WTC11 (cell line): Measurements from ENCODE around the gene PRKCE. TPM values are rescaled to one million over a fixed set of nuclear protein-coding genes. Genes with fewer than 3 reads are reported as not detected.

Source experiments
- ATAC-seq: fragments of 200-7000 bp; cut with Tn5 transposase; 2 replicates; pipeline ENCODE4 v1.10.0; 2021; ENCODE audit warnings: mild to moderate bottlenecking, moderate library complexity
- CTCF ChIA-PET: fragments of 300-600 bp; sonication (Branson Sonifier 250); formaldehyde crosslinking; loops from one replicate; lab custom pipeline; 2021; ENCODE audit warnings: antibody characterized with exemption; lab: Charles Lee
- POLR2A ChIA-PET: fragments of 350-600 bp; sonication (Branson Sonifier 250); formaldehyde crosslinking; loops from one replicate; lab custom pipeline; 2021; ENCODE audit warnings: antibody characterized with exemption; lab: Charles Lee
- DNase-seq: peaks from one replicate; pipeline ENCODE4 v3.0.0; 2021; ENCODE audit warnings: low spot score
- H3K27ac Mint-ChIP-seq: 2 replicates; pipeline ENCODE4 v1.8.0; 2021; ENCODE audit warnings: mixed read lengths
- H3K27me3 Mint-ChIP-seq: 2 replicates; pipeline ENCODE4 v1.8.0; 2021; ENCODE audit warnings: low read depth, mild to moderate bottlenecking, moderate library complexity, mixed read lengths
- H3K36me3 Mint-ChIP-seq: 2 replicates; pipeline ENCODE4 v1.8.0; 2021; ENCODE audit warnings: mixed read lengths
- H3K4me1 Mint-ChIP-seq: 2 replicates; pipeline ENCODE4 v1.8.0; 2022; ENCODE audit warnings: mixed read lengths
- H3K4me3 Mint-ChIP-seq: 2 replicates; pipeline ENCODE4 v1.8.0; 2021; ENCODE audit warnings: mild to moderate bottlenecking, moderate library complexity, mixed read lengths
- H3K9me3 Mint-ChIP-seq: 2 replicates; pipeline ENCODE4 v1.8.0; 2021; ENCODE audit warnings: mixed read lengths
- CREB1 ChIP-seq: sonication (generic); formaldehyde crosslinking; IDR thresholded peaks from 2 replicates; pipeline ENCODE4 v1.8.0; 2023; ENCODE audit warnings: mild to moderate bottlenecking, missing genetic modification reagents
- ETV6 ChIP-seq: sonication (generic); formaldehyde crosslinking; IDR thresholded peaks from 2 replicates; pipeline ENCODE4 v1.8.1; 2022; ENCODE audit warnings: mild to moderate bottlenecking, missing genetic modification reagents
- GABPB1 ChIP-seq: sonication (generic); formaldehyde crosslinking; IDR thresholded peaks from 2 replicates; pipeline ENCODE4 v1.8.1; 2023; ENCODE audit warnings: mild to moderate bottlenecking, missing genetic modification reagents
- GTF2I ChIP-seq: fragments of 250-450 bp; sonication (Bioruptor Pico); conservative IDR thresholded peaks from 2 replicates; pipeline ENCODE4 v1.4.0; 2021; ENCODE audit warnings: mild to moderate bottlenecking
- IRF2 ChIP-seq: sonication (generic); formaldehyde crosslinking; IDR thresholded peaks from 2 replicates; pipeline ENCODE4 v1.8.0; 2022; ENCODE audit warnings: low read depth, missing genetic modification reagents, borderline replicate concordance
- MAX ChIP-seq: sonication (generic); formaldehyde crosslinking; IDR thresholded peaks from 2 replicates; pipeline ENCODE4 v1.8.0; 2022; ENCODE audit warnings: mild to moderate bottlenecking, missing genetic modification reagents
- NR1H2 ChIP-seq: sonication (generic); formaldehyde crosslinking; IDR thresholded peaks from 2 replicates; pipeline ENCODE4 v1.9.0; 2021; ENCODE audit warnings: mild to moderate bottlenecking, moderate library complexity, missing genetic modification reagents
- PRDM15 ChIP-seq: sonication (generic); formaldehyde crosslinking; IDR thresholded peaks from 2 replicates; pipeline ENCODE4 v1.8.0; 2022; ENCODE audit warnings: missing genetic modification reagents
- STAT6 ChIP-seq: sonication (generic); formaldehyde crosslinking; conservative IDR thresholded peaks from 2 replicates; pipeline ENCODE4 v1.8.1; 2023; ENCODE audit warnings: mild to moderate bottlenecking, low read depth, missing genetic modification reagents, moderate library complexity
- TEAD1 ChIP-seq: sonication (generic); formaldehyde crosslinking; IDR thresholded peaks from 2 replicates; pipeline ENCODE4 v1.8.0; 2022; ENCODE audit warnings: mild to moderate bottlenecking, missing genetic modification reagents
- TEAD4 ChIP-seq: sonication (generic); formaldehyde crosslinking; IDR thresholded peaks from 2 replicates; pipeline ENCODE4 v1.8.0; 2022; ENCODE audit warnings: mild to moderate bottlenecking, missing genetic modification reagents
- TP53 ChIP-seq: sonication (generic); formaldehyde crosslinking; IDR thresholded peaks from 2 replicates; pipeline ENCODE4 v1.8.1; 2023; ENCODE audit warnings: mild to moderate bottlenecking, missing genetic modification reagents
- ZBTB43 ChIP-seq: sonication (generic); formaldehyde crosslinking; IDR thresholded peaks from 2 replicates; pipeline ENCODE4 v1.8.1; 2023; ENCODE audit warnings: mild to moderate bottlenecking, missing genetic modification reagents
- ZNF138 ChIP-seq: sonication (generic); formaldehyde crosslinking; conservative IDR thresholded peaks from 2 replicates; pipeline ENCODE4 v1.8.1; 2022; ENCODE audit warnings: mild to moderate bottlenecking, moderate library complexity, missing genetic modification reagents
- ZNF396 ChIP-seq: fragments of 250-450 bp; sonication (Bioruptor Pico); IDR thresholded peaks from 2 replicates; pipeline ENCODE4 v1.8.0; 2021; ENCODE audit warnings: mild to moderate bottlenecking, moderate library complexity, borderline replicate concordance
- ZNF425 ChIP-seq: fragments of 250-450 bp; sonication (Bioruptor Pico); conservative IDR thresholded peaks from 2 replicates; pipeline ENCODE4 v1.9.0; 2021; ENCODE audit warnings: mild to moderate bottlenecking
- total RNA-seq: library from RNA; stranded (reverse); gene quantifications from 3 replicates; pipeline ENCODE4 v1.2.3, GENCODE V29; 2021
- TF ChIP-seq, protein P1 (sequence below): sonication (generic); formaldehyde crosslinking; IDR thresholded peaks from 2 replicates; pipeline ENCODE4 v1.8.1; 2022; ENCODE audit warnings: missing genetic modification reagents, borderline replicate concordance
- TF ChIP-seq, protein P2 (sequence below): fragments of 250-450 bp; sonication (Bioruptor Pico); IDR thresholded peaks from 2 replicates; pipeline ENCODE4 v1.9.0; 2021; ENCODE audit warnings: mild to moderate bottlenecking
- TF ChIP-seq, protein P3 (sequence below): sonication (generic); formaldehyde crosslinking; IDR thresholded peaks from 2 replicates; pipeline ENCODE4 v1.8.1; 2023; ENCODE audit warnings: mild to moderate bottlenecking, missing genetic modification reagents

The PRKCE gene
- total RNA-seq, 1 experiment from 2014 or later: 5.8 TPM

DNA sequence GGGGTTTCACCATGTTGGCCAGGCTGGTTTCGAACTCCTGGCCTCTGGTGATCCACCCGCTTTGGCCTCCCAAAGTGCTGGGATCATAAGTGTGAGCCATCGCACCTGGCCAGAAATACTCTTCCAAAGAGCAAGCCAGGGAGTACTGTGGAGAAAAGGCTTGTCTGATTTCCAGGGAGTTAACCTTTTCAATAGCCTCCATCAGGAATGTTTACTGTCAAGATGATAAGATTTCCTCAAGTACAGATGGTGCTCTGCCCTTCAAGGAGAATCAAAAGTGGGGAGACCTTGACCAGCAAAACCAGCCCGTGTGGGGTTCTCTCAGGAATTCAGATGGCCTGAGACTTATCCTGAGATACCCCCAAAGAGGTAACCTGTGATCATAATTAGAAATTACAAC, 237.2 kb downstream of the PRKCE start:
- ChIA-PET CTCF (interaction anchor here (0.6 to 1.3 kb wide), 4 partner anchors 19 to 973 kb away, joined by 3 to 4 read pairs (median 4); no protein-coding TSS in a partner anchor), POLR2A (no interaction called here)
- no peaks in the 10 kb centered on the region; the same call in 1 of the 2 replicates for H3K27me3 Mint-ChIP-seq
- no peak overlapping the region for H3K4me3 Mint-ChIP-seq
- no peaks in the 10 kb centered on the region for H3K9me3 Mint-ChIP-seq
- TF ChIP-seq IRF2 (CRISPR knock-in tag): no peak
- TF ChIP-seq GABPB1 (CRISPR knock-in tag): no peak
- TF ChIP-seq TP53 (CRISPR knock-in tag): no peak
- no peak for TF ChIP-seq NR1H2 (CRISPR knock-in tag)
- TF ChIP-seq TEAD1 (CRISPR knock-in tag): no peak
- TF ChIP-seq GTF2I (CRISPR knock-in tag): no peak
- H3K27ac Mint-ChIP-seq: no peak overlapping the region
- DNase-seq (no peak), ATAC-seq (no peak)
- peaks cover 15% of the 10 kb centered on the region for H3K4me1 Mint-ChIP-seq
- no peaks in the 10 kb centered on the region for H3K36me3 Mint-ChIP-seq

GRCh38 chr2:45889053-45889452, 237.6 kb downstream of the PRKCE start:
- peak; percentile 92 for ATAC-seq
- H3K4me3 Mint-ChIP-seq: no peak overlapping the region
- no peaks in the 10 kb centered on the region for H3K9me3 Mint-ChIP-seq
- H3K4me1 Mint-ChIP-seq: peaks cover 15% of the 10 kb centered on the region
- H3K27ac Mint-ChIP-seq: no peak overlapping the region
- ChIA-PET CTCF (interaction anchor here (0.9 to 1.3 kb wide), 3 partner anchors 18 to 238 kb away, joined by 3 to 4 read pairs (median 4); no protein-coding TSS in a partner anchor), POLR2A (no interaction called here)
- no peaks in the 10 kb centered on the region for H3K36me3 Mint-ChIP-seq
- DNase-seq: peak; percentile 18
- H3K27me3 Mint-ChIP-seq: no peaks in the 10 kb centered on the region; the same call in 1 of the 2 replicates
- no peak for TF ChIP-seq PRDM15 (CRISPR knock-in tag)
- no peak for TF ChIP-seq STAT6
- TF ChIP-seq, protein P1, sequence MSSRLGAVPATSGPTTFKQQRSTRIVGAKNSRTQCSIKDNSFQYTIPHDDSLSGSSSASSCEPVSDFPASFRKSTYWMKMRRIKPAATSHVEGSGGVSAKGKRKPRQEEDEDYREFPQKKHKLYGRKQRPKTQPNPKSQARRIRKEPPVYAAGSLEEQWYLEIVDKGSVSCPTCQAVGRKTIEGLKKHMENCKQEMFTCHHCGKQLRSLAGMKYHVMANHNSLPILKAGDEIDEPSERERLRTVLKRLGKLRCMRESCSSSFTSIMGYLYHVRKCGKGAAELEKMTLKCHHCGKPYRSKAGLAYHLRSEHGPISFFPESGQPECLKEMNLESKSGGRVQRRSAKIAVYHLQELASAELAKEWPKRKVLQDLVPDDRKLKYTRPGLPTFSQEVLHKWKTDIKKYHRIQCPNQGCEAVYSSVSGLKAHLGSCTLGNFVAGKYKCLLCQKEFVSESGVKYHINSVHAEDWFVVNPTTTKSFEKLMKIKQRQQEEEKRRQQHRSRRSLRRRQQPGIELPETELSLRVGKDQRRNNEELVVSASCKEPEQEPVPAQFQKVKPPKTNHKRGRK (CRISPR knock-in tag): no peak
- no peak for TF ChIP-seq ZNF138 (CRISPR knock-in tag)
- TF ChIP-seq, protein P2, sequence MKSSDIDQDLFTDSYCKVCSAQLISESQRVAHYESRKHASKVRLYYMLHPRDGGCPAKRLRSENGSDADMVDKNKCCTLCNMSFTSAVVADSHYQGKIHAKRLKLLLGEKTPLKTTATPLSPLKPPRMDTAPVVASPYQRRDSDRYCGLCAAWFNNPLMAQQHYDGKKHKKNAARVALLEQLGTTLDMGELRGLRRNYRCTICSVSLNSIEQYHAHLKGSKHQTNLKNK (CRISPR knock-in tag): no peak
- no peak for TF ChIP-seq ZNF425 (CRISPR knock-in tag)
- no peak for TF ChIP-seq MAX (CRISPR knock-in tag)
- no peak for TF ChIP-seq GTF2I (CRISPR knock-in tag)
- no peak for TF ChIP-seq ETV6
- TF ChIP-seq, protein P3, sequence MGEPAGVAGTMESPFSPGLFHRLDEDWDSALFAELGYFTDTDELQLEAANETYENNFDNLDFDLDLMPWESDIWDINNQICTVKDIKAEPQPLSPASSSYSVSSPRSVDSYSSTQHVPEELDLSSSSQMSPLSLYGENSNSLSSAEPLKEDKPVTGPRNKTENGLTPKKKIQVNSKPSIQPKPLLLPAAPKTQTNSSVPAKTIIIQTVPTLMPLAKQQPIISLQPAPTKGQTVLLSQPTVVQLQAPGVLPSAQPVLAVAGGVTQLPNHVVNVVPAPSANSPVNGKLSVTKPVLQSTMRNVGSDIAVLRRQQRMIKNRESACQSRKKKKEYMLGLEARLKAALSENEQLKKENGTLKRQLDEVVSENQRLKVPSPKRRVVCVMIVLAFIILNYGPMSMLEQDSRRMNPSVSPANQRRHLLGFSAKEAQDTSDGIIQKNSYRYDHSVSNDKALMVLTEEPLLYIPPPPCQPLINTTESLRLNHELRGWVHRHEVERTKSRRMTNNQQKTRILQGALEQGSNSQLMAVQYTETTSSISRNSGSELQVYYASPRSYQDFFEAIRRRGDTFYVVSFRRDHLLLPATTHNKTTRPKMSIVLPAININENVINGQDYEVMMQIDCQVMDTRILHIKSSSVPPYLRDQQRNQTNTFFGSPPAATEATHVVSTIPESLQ (CRISPR knock-in tag): no peak
- TF ChIP-seq CREB1 (CRISPR knock-in tag): no peak
- no peak for TF ChIP-seq NR1H2 (CRISPR knock-in tag)
- no peak for TF ChIP-seq TP53 (CRISPR knock-in tag)
- TF ChIP-seq ZNF396 (CRISPR knock-in tag): no peak
- TF ChIP-seq TEAD4 (CRISPR knock-in tag): no peak
- no peak for TF ChIP-seq ZBTB43 (CRISPR knock-in tag)
